DND-41 (cell line): ENCODE data around the gene PCDHGA10.

ENCODE experiments used
- ATAC-seq: fragments of 200-7000 bp; cut with Tn5 transposase; 3 replicates; pipeline ENCODE4 v1.9.1; 2021; ENCODE audit warnings: low read depth; ENCODE audit not compliant: insufficient read depth
- DNase-seq: peaks from one replicate; pipeline ENCODE4 v3.0.0-alpha.2; 2020
- H2AFZ ChIP-seq: 2 replicates; pipeline ENCODE4 v1.6.0; 2012; ENCODE audit warnings: low read depth, low read length
- H3K27ac ChIP-seq: 2 replicates; pipeline ENCODE4 v1.5.1; 2012; ENCODE audit warnings: low read length, inconsistent platforms
- H3K27me3 ChIP-seq: fragments of 200-600 bp; sonication (generic); 2 replicates; pipeline ENCODE4 v1.6.0; 2012; ENCODE audit warnings: low read length, mild to moderate bottlenecking, inconsistent platforms; ENCODE audit not compliant: insufficient read depth, poor library complexity
- H3K36me3 ChIP-seq: 2 replicates; pipeline ENCODE4 v1.5.1; 2012; ENCODE audit warnings: low read length, inconsistent platforms; ENCODE audit not compliant: insufficient read depth
- H3K4me1 ChIP-seq: 2 replicates; pipeline ENCODE4 v1.5.1; 2012; ENCODE audit warnings: mild to moderate bottlenecking, low read length; ENCODE audit not compliant: insufficient read depth
- H3K4me2 ChIP-seq: 2 replicates; pipeline ENCODE4 v1.6.0; 2012; ENCODE audit warnings: mild to moderate bottlenecking, moderate library complexity, low read length, inconsistent platforms; ENCODE audit not compliant: insufficient read depth
- H3K4me3 ChIP-seq, 2 experiments: fragments of 200-600 bp in 1 of 2; shearing (Covaris generic) in 1 of 2; 2 replicates each; pipeline ENCODE4 v1.5.1; 2012 to 2016; ENCODE audit warnings: inconsistent platforms in 2 of 2, low read length in 2 of 2, mild to moderate bottlenecking in 2 of 2, low read depth in 1 of 2, moderate library complexity in 1 of 2
- H3K79me2 ChIP-seq: 2 replicates; pipeline ENCODE4 v1.6.0; 2012; ENCODE audit warnings: low read length, inconsistent platforms; ENCODE audit not compliant: insufficient read depth
- H3K9ac ChIP-seq: 2 replicates; pipeline ENCODE4 v1.6.0; 2012; ENCODE audit warnings: low read depth, mild to moderate bottlenecking, inconsistent platforms, low read length, moderate library complexity
- H3K9me3 ChIP-seq: 2 replicates; pipeline ENCODE4 v1.5.1; 2012; ENCODE audit warnings: low read length, moderate library complexity, mild to moderate bottlenecking, inconsistent platforms; ENCODE audit not compliant: insufficient read depth, severe bottlenecking
- H4K20me1 ChIP-seq: 2 replicates; pipeline ENCODE4 v1.6.0; 2012; ENCODE audit warnings: low read length; ENCODE audit not compliant: insufficient read depth
- CTCF ChIP-seq: IDR thresholded peaks from 2 replicates; pipeline ENCODE4 v1.5.1; 2012; ENCODE audit warnings: borderline replicate concordance, low read length, moderate library complexity, mild to moderate bottlenecking; ENCODE audit not compliant: poor library complexity, severe bottlenecking; ENCODE audit errors: extremely low read depth
- EZH2 ChIP-seq: IDR thresholded peaks from 3 replicates; pipeline ENCODE4 v1.6.1; 2012; ENCODE audit warnings: borderline replicate concordance, low read depth, mild to moderate bottlenecking, moderate library complexity, low read length, inconsistent platforms; ENCODE audit not compliant: severe bottlenecking

Gene PCDHGA10

DNA sequence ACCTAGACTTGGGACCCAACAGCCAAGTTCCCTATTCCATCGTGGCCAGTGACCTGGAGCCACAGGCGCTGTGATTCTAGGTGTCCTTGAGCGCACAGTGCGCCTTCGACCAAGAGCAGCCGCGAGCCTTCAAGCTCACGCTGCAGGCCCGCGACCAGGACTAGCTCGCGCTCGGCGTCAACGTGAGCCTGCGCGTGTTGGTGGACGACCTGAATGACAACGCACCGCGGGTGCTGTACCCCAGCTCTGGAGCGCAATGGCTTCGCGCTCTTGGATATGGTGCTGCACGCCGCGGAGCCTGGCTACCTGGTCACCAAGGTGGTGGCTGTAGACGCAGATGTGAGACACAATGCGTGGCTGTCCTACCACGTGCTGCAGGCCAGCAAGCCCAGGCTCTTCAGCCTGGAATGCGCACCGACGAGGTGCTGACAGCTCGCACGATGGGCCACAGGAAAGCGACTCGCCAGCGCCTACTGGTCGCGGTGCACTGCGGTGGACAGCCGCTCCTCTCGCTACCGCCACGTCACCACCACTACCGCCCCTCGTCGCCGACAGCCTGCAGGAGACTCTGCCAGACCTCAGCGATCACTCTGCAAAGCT, 28.9 kb downstream of the PCDHGA10 start:
- TF ChIP-seq CTCF: no peak
- no peak for TF ChIP-seq EZH2
- no peaks in the 10 kb centered on the region for H4K20me1 ChIP-seq
- H3K4me1 ChIP-seq: no peaks in the 10 kb centered on the region
- no peaks in the 10 kb centered on the region for H3K27me3 ChIP-seq
- no peak overlapping the region for H3K4me3 ChIP-seq
- H3K9ac ChIP-seq: no peak overlapping the region
- no peak overlapping the region for H3K27ac ChIP-seq
- no peaks in the 10 kb centered on the region for H3K36me3 ChIP-seq
- no peaks in the 10 kb centered on the region for H3K79me2 ChIP-seq
- H3K4me2 ChIP-seq: no peak overlapping the region
- DNase-seq: no peak
- no peak for ATAC-seq
- no peaks in the 10 kb centered on the region for H3K9me3 ChIP-seq
- H2AFZ ChIP-seq: no peak overlapping the region

DNA sequence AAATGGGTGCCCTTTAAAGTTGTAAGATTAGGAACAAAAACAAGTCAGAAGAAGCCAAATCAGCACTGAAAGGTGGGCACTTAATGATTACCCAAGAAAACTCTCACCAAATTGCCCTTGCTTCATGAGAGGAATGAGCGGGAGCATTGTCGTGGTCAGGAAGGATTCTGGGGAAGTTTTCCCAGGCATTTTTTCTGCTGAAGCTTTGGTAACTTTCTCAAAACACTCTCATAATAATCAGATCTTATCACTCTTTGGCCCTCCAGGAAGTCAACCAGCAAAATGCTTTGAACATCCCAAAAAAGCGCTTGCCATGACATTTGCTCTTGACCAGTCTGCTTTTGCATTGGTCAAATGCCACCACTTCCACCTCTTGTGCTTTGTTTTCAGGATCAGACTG, 52.6 kb downstream of the PCDHGA10 start:
- Histone ChIP-seq H3K9me3 (no peaks in the 10 kb centered on the region), H3K27ac (no peak overlapping the region), H4K20me1 (no peaks in the 10 kb centered on the region), H3K79me2 (no peaks in the 10 kb centered on the region), H3K36me3 (no peaks in the 10 kb centered on the region), H3K9ac (no peak overlapping the region), H2AFZ (no peak overlapping the region), H3K4me1 (no peaks in the 10 kb centered on the region), H3K4me2 (no peak overlapping the region), H3K4me3 (no peak overlapping the region), H3K27me3 (no peaks in the 10 kb centered on the region)
- ATAC-seq (no peak), DNase-seq (no peak)
- no peak for TF ChIP-seq CTCF
- TF ChIP-seq EZH2: no peak
